ENCODE data around the gene PSKH1.

Gene PSKH1

DNA sequence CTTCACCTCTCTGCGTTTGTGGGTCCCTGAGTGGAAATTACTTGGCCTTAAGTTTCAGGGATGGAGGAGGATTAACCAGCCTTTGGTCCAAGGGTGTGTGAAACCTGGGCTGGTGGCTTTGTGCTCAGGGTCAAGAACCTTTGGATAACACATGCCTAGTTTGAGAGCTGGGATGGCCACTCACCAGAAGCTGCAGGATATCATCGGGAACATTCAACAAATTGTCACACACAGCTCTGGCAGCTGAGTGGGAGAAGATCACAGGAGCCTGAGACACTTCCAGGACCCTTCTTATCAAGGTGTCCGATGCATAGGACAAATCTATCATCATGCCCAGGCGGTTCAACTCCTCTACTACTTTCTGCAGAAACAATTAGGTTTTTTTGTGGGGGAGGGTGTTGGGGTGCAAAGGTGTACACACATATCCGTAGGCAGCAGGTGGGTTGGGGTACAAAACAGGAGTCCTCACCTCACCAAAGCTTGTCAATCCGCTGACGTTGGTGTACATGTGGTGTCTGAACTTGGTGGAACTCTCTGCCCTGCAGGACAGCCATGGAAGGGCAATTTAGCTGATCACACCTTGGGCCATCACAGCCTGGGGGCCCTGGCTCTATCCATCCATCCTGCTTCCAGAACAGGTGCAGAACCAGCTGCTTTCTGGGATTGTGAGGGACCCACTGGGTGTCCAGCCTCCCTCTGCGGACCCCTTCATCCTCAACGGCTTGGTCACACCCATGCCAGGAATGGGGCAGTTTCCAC lies 84.6 kb downstream of the PSKH1 start:
- ChIA-PET CTCF (interaction anchor here (0.7 kb wide), 1 partner anchor 51 kb away, joined by 3 read pairs; no protein-coding TSS in a partner anchor), POLR2A (ENCODE audit: low non-redundant PET) (no interaction called here)
- no peak for DNase-seq (ENCODE audit: low spot score)
- TF ChIP-seq, protein P1, sequence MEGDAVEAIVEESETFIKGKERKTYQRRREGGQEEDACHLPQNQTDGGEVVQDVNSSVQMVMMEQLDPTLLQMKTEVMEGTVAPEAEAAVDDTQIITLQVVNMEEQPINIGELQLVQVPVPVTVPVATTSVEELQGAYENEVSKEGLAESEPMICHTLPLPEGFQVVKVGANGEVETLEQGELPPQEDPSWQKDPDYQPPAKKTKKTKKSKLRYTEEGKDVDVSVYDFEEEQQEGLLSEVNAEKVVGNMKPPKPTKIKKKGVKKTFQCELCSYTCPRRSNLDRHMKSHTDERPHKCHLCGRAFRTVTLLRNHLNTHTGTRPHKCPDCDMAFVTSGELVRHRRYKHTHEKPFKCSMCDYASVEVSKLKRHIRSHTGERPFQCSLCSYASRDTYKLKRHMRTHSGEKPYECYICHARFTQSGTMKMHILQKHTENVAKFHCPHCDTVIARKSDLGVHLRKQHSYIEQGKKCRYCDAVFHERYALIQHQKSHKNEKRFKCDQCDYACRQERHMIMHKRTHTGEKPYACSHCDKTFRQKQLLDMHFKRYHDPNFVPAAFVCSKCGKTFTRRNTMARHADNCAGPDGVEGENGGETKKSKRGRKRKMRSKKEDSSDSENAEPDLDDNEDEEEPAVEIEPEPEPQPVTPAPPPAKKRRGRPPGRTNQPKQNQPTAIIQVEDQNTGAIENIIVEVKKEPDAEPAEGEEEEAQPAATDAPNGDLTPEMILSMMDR (conservative IDR thresholded peaks at IDR 0.05; ENCODE audit: low read depth) = no peak
- no peak overlapping the region for H3K27ac ChIP-seq

Data from RWPE1 (cell line).